GM12801 (cell line): ENCODE data around the gene DAB1.

ENCODE experiments used
- TF ChIP-seq, protein P1 (sequence below): IDR thresholded peaks from one replicate; pipeline ENCODE4 v1.5.1; 2011; ENCODE audit warnings: control low read depth; ENCODE audit not compliant: insufficient read length; ENCODE audit errors: extremely low read depth

DAB1 gene

DNA sequence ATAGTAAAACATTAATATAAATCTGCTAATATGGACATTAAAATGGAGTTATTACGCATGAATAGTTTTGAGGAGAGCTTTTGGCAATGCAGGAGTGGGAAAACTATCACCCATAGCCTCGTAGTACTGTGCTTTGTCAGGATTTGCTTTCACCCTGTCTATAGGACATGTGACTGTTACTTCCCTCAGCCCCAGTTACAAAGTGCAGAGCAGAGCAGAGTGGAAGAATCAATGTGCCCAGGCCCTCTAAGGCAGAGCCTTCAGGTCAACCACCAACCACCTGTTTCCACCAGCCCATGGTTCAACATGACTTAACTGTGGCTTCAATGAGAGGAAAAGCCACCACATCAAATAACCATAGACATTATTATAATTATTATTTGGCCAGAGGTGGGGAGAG lies 389.1 kb downstream of the DAB1 start:
- TF ChIP-seq, protein P1, sequence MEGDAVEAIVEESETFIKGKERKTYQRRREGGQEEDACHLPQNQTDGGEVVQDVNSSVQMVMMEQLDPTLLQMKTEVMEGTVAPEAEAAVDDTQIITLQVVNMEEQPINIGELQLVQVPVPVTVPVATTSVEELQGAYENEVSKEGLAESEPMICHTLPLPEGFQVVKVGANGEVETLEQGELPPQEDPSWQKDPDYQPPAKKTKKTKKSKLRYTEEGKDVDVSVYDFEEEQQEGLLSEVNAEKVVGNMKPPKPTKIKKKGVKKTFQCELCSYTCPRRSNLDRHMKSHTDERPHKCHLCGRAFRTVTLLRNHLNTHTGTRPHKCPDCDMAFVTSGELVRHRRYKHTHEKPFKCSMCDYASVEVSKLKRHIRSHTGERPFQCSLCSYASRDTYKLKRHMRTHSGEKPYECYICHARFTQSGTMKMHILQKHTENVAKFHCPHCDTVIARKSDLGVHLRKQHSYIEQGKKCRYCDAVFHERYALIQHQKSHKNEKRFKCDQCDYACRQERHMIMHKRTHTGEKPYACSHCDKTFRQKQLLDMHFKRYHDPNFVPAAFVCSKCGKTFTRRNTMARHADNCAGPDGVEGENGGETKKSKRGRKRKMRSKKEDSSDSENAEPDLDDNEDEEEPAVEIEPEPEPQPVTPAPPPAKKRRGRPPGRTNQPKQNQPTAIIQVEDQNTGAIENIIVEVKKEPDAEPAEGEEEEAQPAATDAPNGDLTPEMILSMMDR: no peak

DNA sequence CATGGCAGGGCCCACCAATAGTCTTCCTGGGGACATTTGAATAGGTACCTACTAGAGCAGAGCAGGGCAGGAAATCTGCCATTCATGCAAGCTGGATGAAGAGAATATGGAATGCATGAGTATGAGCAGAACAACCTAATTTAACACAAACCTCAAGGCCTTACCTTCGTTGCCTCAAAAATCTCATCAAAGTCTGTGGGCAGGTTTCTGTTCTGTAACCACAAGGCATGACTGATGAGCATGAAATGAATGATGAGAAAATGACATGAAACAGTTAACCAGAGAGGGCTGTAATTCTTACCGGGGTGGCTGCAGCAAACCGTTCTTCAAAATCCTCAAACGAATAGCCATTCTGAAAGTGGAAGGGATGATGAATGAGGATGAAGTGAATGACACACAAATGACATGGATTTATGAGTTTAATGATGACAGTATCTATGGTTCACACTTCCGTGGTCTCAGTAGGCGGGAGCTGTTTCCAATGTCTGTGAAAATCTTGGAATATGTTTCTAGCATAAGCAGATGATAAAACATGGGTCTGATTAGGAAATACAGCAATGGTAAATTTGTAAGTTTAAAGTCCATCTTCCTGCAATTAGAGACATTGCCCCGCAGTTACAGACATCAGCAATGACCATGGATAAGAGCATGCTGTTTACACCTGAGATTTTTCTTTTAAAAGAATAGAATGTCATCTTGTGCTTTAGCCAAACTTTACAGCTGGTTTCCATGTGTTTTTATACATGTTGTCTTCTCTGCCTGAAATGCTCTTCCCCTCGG lies 390.4 kb downstream of the DAB1 start:
- TF ChIP-seq, protein P1: no peak

GRCh38 chr1:57026624-57027354 lies 397.1 kb downstream of the DAB1 start:
- TF ChIP-seq, protein P1: no peak

DNA sequence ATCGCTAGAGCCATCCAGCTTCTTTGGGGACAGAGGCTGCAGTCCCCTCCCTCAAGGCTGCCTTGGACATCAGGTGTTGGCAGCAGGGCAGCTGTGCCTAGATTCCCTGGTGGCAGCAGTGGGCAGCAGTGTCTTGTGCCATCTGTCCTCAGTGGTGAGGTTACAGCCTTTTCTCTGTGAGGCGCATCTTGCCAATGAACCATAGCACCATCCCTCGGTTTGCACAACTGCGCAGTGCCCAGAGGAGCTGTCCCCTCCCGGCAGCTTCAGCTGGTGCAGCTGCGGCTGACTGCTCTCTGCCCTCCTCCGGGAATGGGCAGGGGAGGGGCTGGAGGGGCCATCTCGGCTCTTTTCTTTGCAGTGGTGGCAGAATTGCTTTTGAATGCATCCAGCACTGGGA lies 399.0 kb downstream of the DAB1 start:
- TF ChIP-seq, protein P1: no peak

GRCh38 chr1:57024428-57024827 lies 399.4 kb downstream of the DAB1 start:
- TF ChIP-seq, protein P1: no peak

GRCh38 chr1:57020216-57020615 lies 403.6 kb downstream of the DAB1 start:
- TF ChIP-seq, protein P1: no peak

- TF ChIP-seq, protein P1: no peak
Measured at GRCh38 chr1:57019236-57019839, 404.5 kb downstream of the DAB1 start.
